ENCODE measurements around the gene UGT1A8.

- TF ChIP-seq CTCF (IDR thresholded peaks at IDR 0.05; ENCODE audit: low read depth, low read length) (no peak), POLR2A (IDR thresholded peaks at IDR 0.05; ENCODE audit: extremely low read depth, insufficient read length) (no peak), MYC (IDR thresholded peaks at IDR 0.05; ENCODE audit: low read depth, low read length) (no peak)
These were observed 11.8 kb upstream of the UGT1A8 start for GRCh38 chr2:233605680-233606079.
